Spinal cord (tissue), 10 donors: ENCODE measurements around the gene NTSR2. TPM values are rescaled to one million over a fixed set of nuclear protein-coding genes. Genes with fewer than 3 reads are reported as not detected.
"Not testable (repeated sequence)": the region's sequence is repeated elsewhere in the genome, so short reads cannot be mapped to it uniquely, and the experiment has no call there.

ENCODE experiments used
- DNase-seq, 6 donors: peaks; one replicate each; pipeline versions ENCODE4 v3.0.0 to v3.0.0-alpha.2; 2013 to 2015; ENCODE audit warnings: low spot score in 6 of 6, low read depth in 4 of 6
- H3K27ac ChIP-seq: one replicate; pipeline ENCODE4 v1.5.1; 2013; ENCODE audit warnings: low read depth, low read length, control low read depth
- H3K27me3 ChIP-seq: one replicate; pipeline ENCODE4 v1.6.1; 2013; ENCODE audit warnings: low read length; ENCODE audit not compliant: control insufficient read depth, insufficient read depth
- H3K36me3 ChIP-seq: one replicate; pipeline ENCODE4 v1.6.1; 2013; ENCODE audit warnings: low read length; ENCODE audit not compliant: control insufficient read depth, insufficient read depth
- H3K4me1 ChIP-seq: one replicate; pipeline ENCODE4 v1.6.1; 2013; ENCODE audit warnings: low read length; ENCODE audit not compliant: control insufficient read depth, insufficient read depth
- H3K4me3 ChIP-seq: one replicate; pipeline ENCODE4 v1.5.1; 2013; ENCODE audit warnings: low read depth, low read length, control low read depth
- H3K9me3 ChIP-seq: one replicate; pipeline ENCODE4 v1.6.1; 2013; ENCODE audit warnings: low read length; ENCODE audit not compliant: control insufficient read depth, insufficient read depth
- WGBS: methylation state at CpG from one replicate; pipeline ENCODE4 v1.1.5; 2013; ENCODE audit warnings: missing lambda C conversion rate; ENCODE audit not compliant: insufficient coverage; 5-methylcytosine and 5-hydroxymethylcytosine counted together
- polyA plus RNA-seq, 2 donors: library from polyadenylated mRNA; unstranded; fragments of 120-200 nt; gene quantifications; one replicate each; pipeline ENCODE4 v1.2.1, GENCODE V29; 2013; ENCODE audit not compliant: insufficient read length in 2 of 2
- total RNA-seq, 2 donors: library from RNA; depleted of rRNA in 1 of 2; stranded (reverse); fragments of 120-200 nt in 1 of 2; fragments of >200 nt in 1 of 2; gene quantifications; one replicate each; pipeline versions ENCODE4 v1.2.3 to v1.2.4, GENCODE V29; 2013 to 2014
- donor health status: healthy.

NTSR2 gene
- total and polyA plus RNA-seq, 4 donors = 0.55 to 3.5 (median 1.9) TPM

GRCh38 chr2:11660396-11660795 is 9.6 kb downstream of the NTSR2 start:
- 100% methylated on average over 2 of the region's 2 CpGs for WGBS
- not testable (repeated sequence) for H3K27me3 ChIP-seq, H3K4me1 ChIP-seq, DNase-seq, H3K4me3 ChIP-seq, H3K27ac ChIP-seq, H3K9me3 ChIP-seq, H3K36me3 ChIP-seq

- H3K27ac ChIP-seq = no peak overlapping the region
- DNase-seq = no peak
- no peaks in the 10 kb centered on the region for H3K36me3 ChIP-seq
- H3K4me1 ChIP-seq = peaks cover 4% of the 10 kb centered on the region
- H3K9me3 ChIP-seq = no peaks in the 10 kb centered on the region
- no peaks in the 10 kb centered on the region for H3K27me3 ChIP-seq
- WGBS = 89% methylated on average over 10 of the region's 10 CpGs
- no peak overlapping the region for H3K4me3 ChIP-seq
Measured at GRCh38 chr2:11659851-11660250, 10.1 kb downstream of the NTSR2 start.

GRCh38 chr2:11659115-11659475 is 10.9 kb downstream of the NTSR2 start:
- Histone ChIP-seq H3K27ac (no peak overlapping the region), H3K36me3 (no peaks in the 10 kb centered on the region), H3K27me3 (no peaks in the 10 kb centered on the region), H3K4me1 (peaks cover 4% of the 10 kb centered on the region), H3K4me3 (no peak overlapping the region), H3K9me3 (no peaks in the 10 kb centered on the region)
- DNase-seq = no peak
- WGBS = 92% methylated on average over 11 of the region's 11 CpGs

GRCh38 chr2:11658208-11659114 is 11.5 kb downstream of the NTSR2 start:
- Histone ChIP-seq H3K27me3 (no peaks in the 10 kb centered on the region), H3K27ac (no peak overlapping the region), H3K4me1 (peaks cover 4% of the 10 kb centered on the region), H3K36me3 (no peaks in the 10 kb centered on the region), H3K9me3 (no peaks in the 10 kb centered on the region), H3K4me3 (no peak overlapping the region)
- no peak for DNase-seq
- 92% methylated on average over 15 of the region's 19 CpGs for WGBS

GRCh38 chr2:11657646-11658045 is 12.3 kb downstream of the NTSR2 start:
- peak in 1 of 6 donors; percentile 21 for DNase-seq
- Histone ChIP-seq H3K4me3 (no peak overlapping the region), H3K9me3 (no peaks in the 10 kb centered on the region), H3K4me1 (peaks cover 4% of the 10 kb centered on the region), H3K36me3 (no peaks in the 10 kb centered on the region), H3K27ac (no peak overlapping the region), H3K27me3 (no peaks in the 10 kb centered on the region)
- WGBS = 55% methylated on average over 11 of the region's 11 CpGs

- Histone ChIP-seq H3K27me3 (no peaks in the 10 kb centered on the region), H3K4me1 (peaks cover 4% of the 10 kb centered on the region), H3K4me3 (no peak overlapping the region), H3K9me3 (no peaks in the 10 kb centered on the region), H3K27ac (no peak overlapping the region), H3K36me3 (no peaks in the 10 kb centered on the region)
- WGBS = 92% methylated on average over 11 of the region's 11 CpGs
- DNase-seq = no peak
Measured at GRCh38 chr2:11657195-11657594, 12.8 kb downstream of the NTSR2 start.

- Histone ChIP-seq H3K9me3 (no peaks in the 10 kb centered on the region), H3K27me3 (no peaks in the 10 kb centered on the region), H3K36me3 (no peaks in the 10 kb centered on the region), H3K27ac (no peak overlapping the region), H3K4me3 (no peak overlapping the region), H3K4me1 (peaks cover 4% of the 10 kb centered on the region)
- WGBS = 93% methylated on average over 31 of the region's 31 CpGs
- no peak for DNase-seq
Measured at GRCh38 chr2:11656671-11657101, 13.3 kb downstream of the NTSR2 start.

- Histone ChIP-seq H3K36me3 (no peaks in the 10 kb centered on the region), H3K27me3 (no peaks in the 10 kb centered on the region), H3K4me1 (peaks cover 4% of the 10 kb centered on the region), H3K27ac (no peak overlapping the region), H3K4me3 (no peak overlapping the region), H3K9me3 (no peaks in the 10 kb centered on the region)
- WGBS = no CpG with 5 or more reads among the region's 1 CpG
- DNase-seq = no peak
Measured at GRCh38 chr2:11656252-11656651, 13.7 kb downstream of the NTSR2 start.

GRCh38 chr2:11655495-11655894 is 14.5 kb downstream of the NTSR2 start:
- Histone ChIP-seq H3K27me3 (no peaks in the 10 kb centered on the region), H3K36me3 (no peaks in the 10 kb centered on the region), H3K4me1 (peaks cover 4% of the 10 kb centered on the region), H3K9me3 (no peaks in the 10 kb centered on the region), H3K4me3 (no peak overlapping the region), H3K27ac (no peak overlapping the region)
- 62% methylated on average over 3 of the region's 4 CpGs for WGBS
- DNase-seq = peak in 1 of 6 donors; percentile 21

GRCh38 chr2:11652553-11652952 is 17.4 kb downstream of the NTSR2 start:
- Histone ChIP-seq H3K27ac (peak overlapping the region; percentile 53), H3K27me3 (no peaks in the 10 kb centered on the region), H3K36me3 (no peaks in the 10 kb centered on the region), H3K4me1 (peaks cover 4% of the 10 kb centered on the region), H3K4me3 (no peak overlapping the region), H3K9me3 (no peaks in the 10 kb centered on the region)
- peak in 3 of 6 donors; percentile 33 to 95 (median 44) for DNase-seq
- WGBS = 22% methylated on average over 2 of the region's 3 CpGs
